K562 (cell line): ENCODE data around the gene SIRT4. TPM values are rescaled to one million over a fixed set of nuclear protein-coding genes. Genes with fewer than 3 reads are reported as not detected.

Source experiments
- CTBP1 ChIP-seq: fragments of 450-650 bp; IDR thresholded peaks from 2 replicates; pipeline ENCODE4 v1.6.1; 2016; ENCODE audit warnings: borderline replicate concordance
- EZH2 ChIP-seq: IDR thresholded peaks from 2 replicates; pipeline ENCODE4 v1.6.1; 2012; ENCODE audit warnings: low read depth, mild to moderate bottlenecking, inconsistent platforms, low read length, borderline replicate concordance
- KLF10 ChIP-seq: fragments of 250-450 bp; sonication (Bioruptor Pico); IDR thresholded peaks from 2 replicates; pipeline ENCODE4 v1.6.1; 2021; ENCODE audit warnings: matching md5 sums
- MCM2 ChIP-seq: fragments of 450-650 bp; IDR thresholded peaks from 2 replicates; pipeline ENCODE4 v1.6.1; 2017; ENCODE audit warnings: low read depth, mild to moderate bottlenecking
- NFATC3 ChIP-seq: fragments of 450-650 bp; IDR thresholded peaks from 2 replicates; pipeline ENCODE4 v1.6.1; 2017; ENCODE audit warnings: mild to moderate bottlenecking
- NR3C1 ChIP-seq: sonication (generic); formaldehyde crosslinking; IDR thresholded peaks from 2 replicates; pipeline ENCODE4 v1.8.1; 2022; ENCODE audit warnings: missing genetic modification reagents
- RBFOX2 ChIP-seq: fragments of 200-400 bp; formaldehyde crosslinking; IDR thresholded peaks from 2 replicates; pipeline ENCODE4 v1.6.1; 2017; ENCODE audit warnings: low read depth, mild to moderate bottlenecking, low read length, moderate library complexity
- SIN3B ChIP-seq: fragments of 450-650 bp; IDR thresholded peaks from 2 replicates; pipeline ENCODE4 v1.6.1; 2017; ENCODE audit warnings: low read depth, mild to moderate bottlenecking, moderate library complexity
- XRCC4 ChIP-seq: IDR thresholded peaks from one replicate; pipeline ENCODE4 v1.6.1; 2011; ENCODE audit not compliant: insufficient read depth, insufficient read length; ENCODE audit errors: extremely low read depth
- ZBED1 ChIP-seq: IDR thresholded peaks from 2 replicates; pipeline ENCODE4 v1.6.1; 2014
- ZNF318 ChIP-seq, 2 experiments: fragments of 450-650 bp; IDR thresholded peaks; 2 replicates each; pipeline ENCODE4 v1.6.1; 2016; ENCODE audit warnings: mild to moderate bottlenecking in 2 of 2, borderline replicate concordance in 1 of 2, low read depth in 1 of 2, moderate library complexity in 1 of 2
- ZNF436 ChIP-seq: fragments of 250-450, 450-650 bp; sonication (Bioruptor Pico); formaldehyde crosslinking; IDR thresholded peaks from 2 replicates; pipeline ENCODE4 v1.7.0; 2020; ENCODE audit warnings: mild to moderate bottlenecking
- ZNF445 ChIP-seq: fragments of 250-450 bp; sonication (Bioruptor Pico); IDR thresholded peaks from 2 replicates; pipeline ENCODE4 v1.4.0; 2020; ENCODE audit warnings: low read depth, mild to moderate bottlenecking, moderate library complexity
- ZNF780A ChIP-seq: fragments of 250-450 bp; sonication (Bioruptor Pico); IDR thresholded peaks from 2 replicates; pipeline ENCODE4 v1.5.0; 2021; ENCODE audit warnings: mild to moderate bottlenecking
- polyA plus RNA-seq, 8 experiments: library from polyadenylated mRNA; depleted of rRNA in 4 of 8; stranded (reverse) in 5 of 8; unstranded in 3 of 8; fragments of >200 nt; fragmentation: Nextera tagmentation in 2 of 8; fragmentation: Illumina TruSeq in 1 of 8; extraction: Ambion mirVana in 2 of 8; extraction: Trizol in 1 of 8; gene quantifications; 2 replicates each; pipeline versions ENCODE4 v1.2.1 to v1.2.3, GENCODE V29; 2011 to 2014; ENCODE audit warnings: inconsistent platforms in 1 of 8, missing spikeins in 1 of 8
- total RNA-seq, 7 experiments: library from RNA; depleted of rRNA in 6 of 7; stranded (reverse); fragments of >200 nt in 6 of 7; fragmentation: Illumina TruSeq in 2 of 7; extraction: Trizol in 2 of 7; gene quantifications; 2 replicates each; pipeline versions ENCODE4 v1.2.1 to v1.2.3, GENCODE V29; 2011 to 2021; ENCODE audit warnings: low replicate concordance in 1 of 7
- TF ChIP-seq, protein P1 (sequence below): fragments of 150-350 bp; IDR thresholded peaks from 2 replicates; pipeline ENCODE4 v1.6.1; 2014; ENCODE audit warnings: low read depth, mild to moderate bottlenecking, low read length, borderline replicate concordance

The SIRT4 gene
- total and polyA plus RNA-seq, 9 of the 15 experiments (the other 6 are each of a cell fraction or from before 2014, with no cell fraction given): 0.86 to 5.2 (median 2.4) TPM

GRCh38 chr12:120292661-120293531 is 9.2 kb upstream of the SIRT4 start, which contains the start of gene RNU4-1 (continued):
- TF ChIP-seq, protein P1, sequence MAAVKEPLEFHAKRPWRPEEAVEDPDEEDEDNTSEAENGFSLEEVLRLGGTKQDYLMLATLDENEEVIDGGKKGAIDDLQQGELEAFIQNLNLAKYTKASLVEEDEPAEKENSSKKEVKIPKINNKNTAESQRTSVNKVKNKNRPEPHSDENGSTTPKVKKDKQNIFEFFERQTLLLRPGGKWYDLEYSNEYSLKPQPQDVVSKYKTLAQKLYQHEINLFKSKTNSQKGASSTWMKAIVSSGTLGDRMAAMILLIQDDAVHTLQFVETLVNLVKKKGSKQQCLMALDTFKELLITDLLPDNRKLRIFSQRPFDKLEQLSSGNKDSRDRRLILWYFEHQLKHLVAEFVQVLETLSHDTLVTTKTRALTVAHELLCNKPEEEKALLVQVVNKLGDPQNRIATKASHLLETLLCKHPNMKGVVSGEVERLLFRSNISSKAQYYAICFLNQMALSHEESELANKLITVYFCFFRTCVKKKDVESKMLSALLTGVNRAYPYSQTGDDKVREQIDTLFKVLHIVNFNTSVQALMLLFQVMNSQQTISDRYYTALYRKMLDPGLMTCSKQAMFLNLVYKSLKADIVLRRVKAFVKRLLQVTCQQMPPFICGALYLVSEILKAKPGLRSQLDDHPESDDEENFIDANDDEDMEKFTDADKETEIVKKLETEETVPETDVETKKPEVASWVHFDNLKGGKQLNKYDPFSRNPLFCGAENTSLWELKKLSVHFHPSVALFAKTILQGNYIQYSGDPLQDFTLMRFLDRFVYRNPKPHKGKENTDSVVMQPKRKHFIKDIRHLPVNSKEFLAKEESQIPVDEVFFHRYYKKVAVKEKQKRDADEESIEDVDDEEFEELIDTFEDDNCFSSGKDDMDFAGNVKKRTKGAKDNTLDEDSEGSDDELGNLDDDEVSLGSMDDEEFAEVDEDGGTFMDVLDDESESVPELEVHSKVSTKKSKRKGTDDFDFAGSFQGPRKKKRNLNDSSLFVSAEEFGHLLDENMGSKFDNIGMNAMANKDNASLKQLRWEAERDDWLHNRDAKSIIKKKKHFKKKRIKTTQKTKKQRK: no peak
- TF ChIP-seq ZNF436: no peak
- no peak for TF ChIP-seq SIN3B
- TF ChIP-seq CTBP1: peak; percentile 31
- no peak for TF ChIP-seq ZNF445 (CRISPR knock-in tag)
- TF ChIP-seq XRCC4: no peak
- TF ChIP-seq RBFOX2: peak; percentile 90
- no peak for TF ChIP-seq MCM2
- no peak for TF ChIP-seq NR3C1
- no peak for TF ChIP-seq ZNF780A (CRISPR knock-in tag)
- no peak for TF ChIP-seq KLF10 (CRISPR knock-in tag)
- TF ChIP-seq ZBED1: peak; percentile 98
- TF ChIP-seq NFATC3: no peak; the same call in 1 of the 2 replicates
- TF ChIP-seq ZNF318 (IDR thresholded peaks at IDR 0.05; ENCODE audit: borderline replicate concordance in 1 of 2, low read depth in 1 of 2): peak in 1 of 2 experiments; percentile 85; a peak in 2 of 4 replicates
- TF ChIP-seq EZH2: no peak
